Measurements from ENCODE around the gene ARHGAP36.

ARHGAP36 gene

DNA sequence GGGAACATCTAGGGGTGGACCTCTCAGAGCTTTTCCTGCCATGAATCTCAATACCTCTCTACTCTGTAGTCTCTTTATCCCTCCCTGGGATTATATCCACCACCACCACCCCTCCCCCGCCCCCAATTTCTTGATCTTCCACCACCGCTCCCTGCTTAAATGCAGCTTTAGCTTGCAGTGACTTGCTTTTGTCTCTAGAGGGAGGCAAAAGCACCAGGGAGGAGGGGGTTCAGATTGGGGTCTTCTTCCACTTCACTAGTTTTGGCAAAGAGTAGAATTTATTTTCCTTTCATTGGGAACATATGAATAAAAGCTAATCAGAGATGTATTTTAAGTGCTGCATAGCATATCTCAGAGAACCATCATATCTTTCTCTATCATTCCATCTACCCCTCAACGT, 5.5 kb downstream of the ARHGAP36 start:
- Mint-ChIP-seq H3K27ac (no peak overlapping the region), H3K4me3 (no peak overlapping the region), H3K9me3 (no peaks in the 10 kb centered on the region), H3K36me3 (no peaks in the 10 kb centered on the region), H3K4me1 (no peaks in the 10 kb centered on the region), H3K27me3 (peaks cover 11% of the 10 kb centered on the region)
- ATAC-seq, result no peak

DNA sequence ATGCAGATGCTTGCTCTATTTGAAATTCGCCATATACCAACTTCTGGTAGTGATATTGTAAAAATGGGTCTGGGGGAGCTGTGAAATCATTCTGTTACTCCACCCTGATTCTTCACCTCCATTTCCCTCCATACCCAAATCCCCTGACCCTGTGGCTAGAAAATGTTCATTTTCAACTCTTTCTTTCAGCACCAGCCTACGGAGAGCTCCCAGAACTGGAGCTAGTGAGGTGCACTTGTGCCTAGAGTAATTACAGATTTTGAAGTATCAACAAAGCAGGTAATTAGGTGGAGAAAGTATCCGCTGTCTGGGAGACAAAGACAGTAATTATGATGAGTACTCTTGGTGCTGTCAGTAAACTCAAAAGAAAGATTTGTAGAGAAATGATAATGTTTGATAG, 8.1 kb downstream of the ARHGAP36 start:
- Mint-ChIP-seq H3K4me1 (no peaks in the 10 kb centered on the region), H3K27ac (no peak overlapping the region), H3K9me3 (no peaks in the 10 kb centered on the region), H3K36me3 (no peaks in the 10 kb centered on the region), H3K27me3 (peaks cover 16% of the 10 kb centered on the region), H3K4me3 (no peak overlapping the region)
- no peak for ATAC-seq

DNA sequence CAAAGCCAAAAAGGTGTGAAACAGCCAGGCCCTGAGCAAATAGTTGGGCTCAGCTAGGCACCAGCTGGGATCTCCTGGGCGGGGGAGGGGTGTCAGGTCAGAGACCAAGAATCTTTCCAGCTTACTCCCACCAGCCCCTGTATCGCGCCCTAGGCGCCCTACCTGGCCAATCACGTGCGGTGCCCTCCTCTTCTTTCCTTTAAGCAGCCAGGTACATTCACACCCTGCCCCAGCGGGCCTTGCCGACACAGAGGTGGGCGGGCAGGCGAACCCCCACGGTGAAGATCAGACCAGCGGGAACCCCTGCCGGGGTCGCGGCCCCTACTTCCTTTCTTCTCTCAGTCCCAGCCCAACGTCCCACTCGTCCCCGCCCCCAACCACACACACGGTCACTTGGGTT, 9.1 kb downstream of the ARHGAP36 start:
- Mint-ChIP-seq H3K4me1 (no peaks in the 10 kb centered on the region), H3K36me3 (no peaks in the 10 kb centered on the region), H3K27me3 (peaks cover 25% of the 10 kb centered on the region), H3K4me3 (no peak overlapping the region), H3K27ac (no peak overlapping the region), H3K9me3 (no peaks in the 10 kb centered on the region)
- ATAC-seq, result no peak

DNA sequence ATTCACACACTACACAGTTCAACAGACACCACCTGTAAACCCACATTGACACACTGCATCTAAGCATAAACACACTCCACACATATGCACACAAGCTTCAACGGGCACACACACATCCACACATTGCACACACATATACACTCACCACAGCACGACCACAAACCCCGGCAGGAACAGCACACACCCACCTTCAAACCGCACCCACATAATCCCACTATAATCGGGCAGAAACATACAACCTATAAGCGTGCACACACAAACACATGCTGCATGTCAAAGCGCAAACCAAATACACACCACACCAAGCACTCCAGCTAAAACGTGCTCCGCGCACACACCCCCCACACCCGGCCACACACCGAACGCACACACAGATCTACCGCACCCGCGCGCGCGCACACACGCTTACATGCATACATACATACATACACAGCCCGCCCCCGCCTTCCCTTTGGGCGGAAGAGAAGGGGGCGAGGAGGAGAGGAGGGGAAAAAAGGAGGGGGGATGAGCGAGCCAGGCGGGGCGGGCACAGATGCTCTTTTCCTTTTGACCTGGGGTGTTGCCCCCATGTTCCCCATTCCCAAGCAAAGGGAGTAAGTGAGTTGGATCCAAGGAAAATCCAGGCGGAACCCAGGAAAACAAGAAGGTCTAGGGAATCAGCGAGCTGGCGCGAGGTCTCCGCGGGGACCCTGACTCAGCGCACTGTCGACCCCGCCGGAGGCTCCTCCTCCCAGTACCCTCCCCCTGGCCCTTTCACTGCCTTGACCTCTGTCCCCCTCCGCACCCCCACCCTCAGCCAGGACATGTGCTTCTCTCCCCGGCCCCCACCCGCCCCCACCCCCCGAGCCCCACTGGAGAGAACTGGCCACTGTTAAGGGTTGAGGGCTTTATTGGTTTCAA, 9.9 kb downstream of the ARHGAP36 start:
- H3K9me3 Mint-ChIP-seq, result no peaks in the 10 kb centered on the region
- H3K27ac Mint-ChIP-seq, result no peak overlapping the region
- ATAC-seq, result no peak
- H3K27me3 Mint-ChIP-seq, result peaks cover 34% of the 10 kb centered on the region
- no peaks in the 10 kb centered on the region for H3K4me1 Mint-ChIP-seq
- no peak overlapping the region for H3K4me3 Mint-ChIP-seq
- H3K36me3 Mint-ChIP-seq, result no peaks in the 10 kb centered on the region

DNA sequence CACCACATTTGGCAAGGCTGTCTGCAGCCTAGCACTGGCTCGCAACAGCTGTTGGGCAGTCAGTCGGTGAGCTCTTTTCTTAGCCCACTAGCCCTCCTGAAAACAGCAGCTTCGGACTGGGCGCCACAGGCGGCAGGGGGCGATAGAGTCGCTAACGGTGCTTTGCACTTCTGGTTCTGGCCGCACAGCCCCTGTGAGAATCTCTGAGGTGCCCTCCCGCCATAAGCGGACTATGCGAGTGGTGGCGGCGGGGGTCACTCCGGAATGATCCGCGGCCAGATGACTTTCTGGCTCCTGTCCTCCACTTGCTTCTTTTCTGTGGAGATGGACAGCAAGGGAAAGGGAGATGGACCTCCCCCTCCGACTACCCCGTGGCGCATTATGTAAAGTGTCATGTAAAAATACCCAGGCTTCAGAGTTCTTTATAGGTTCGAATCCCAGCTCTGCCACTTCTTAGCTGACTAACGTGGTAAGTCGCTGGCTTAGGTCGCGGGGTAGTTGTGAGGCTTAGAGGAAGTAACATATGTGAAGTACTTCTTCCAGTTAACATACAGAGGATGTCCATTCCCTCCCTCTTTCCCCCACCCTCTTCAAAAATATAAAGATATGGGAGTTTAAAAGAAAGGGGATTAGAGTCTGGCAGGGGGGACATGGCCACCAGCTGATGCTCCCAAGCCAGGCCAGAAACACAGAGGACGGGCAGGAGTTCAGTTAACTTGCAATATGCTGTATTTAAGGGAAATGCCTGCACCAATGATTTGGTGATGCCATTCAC, 11.0 kb downstream of the ARHGAP36 start:
- ATAC-seq, result no peak
- Mint-ChIP-seq H3K27ac (no peak overlapping the region), H3K4me1 (no peaks in the 10 kb centered on the region), H3K27me3 (peaks cover 41% of the 10 kb centered on the region), H3K36me3 (no peaks in the 10 kb centered on the region), H3K9me3 (no peaks in the 10 kb centered on the region), H3K4me3 (no peak overlapping the region)

DNA sequence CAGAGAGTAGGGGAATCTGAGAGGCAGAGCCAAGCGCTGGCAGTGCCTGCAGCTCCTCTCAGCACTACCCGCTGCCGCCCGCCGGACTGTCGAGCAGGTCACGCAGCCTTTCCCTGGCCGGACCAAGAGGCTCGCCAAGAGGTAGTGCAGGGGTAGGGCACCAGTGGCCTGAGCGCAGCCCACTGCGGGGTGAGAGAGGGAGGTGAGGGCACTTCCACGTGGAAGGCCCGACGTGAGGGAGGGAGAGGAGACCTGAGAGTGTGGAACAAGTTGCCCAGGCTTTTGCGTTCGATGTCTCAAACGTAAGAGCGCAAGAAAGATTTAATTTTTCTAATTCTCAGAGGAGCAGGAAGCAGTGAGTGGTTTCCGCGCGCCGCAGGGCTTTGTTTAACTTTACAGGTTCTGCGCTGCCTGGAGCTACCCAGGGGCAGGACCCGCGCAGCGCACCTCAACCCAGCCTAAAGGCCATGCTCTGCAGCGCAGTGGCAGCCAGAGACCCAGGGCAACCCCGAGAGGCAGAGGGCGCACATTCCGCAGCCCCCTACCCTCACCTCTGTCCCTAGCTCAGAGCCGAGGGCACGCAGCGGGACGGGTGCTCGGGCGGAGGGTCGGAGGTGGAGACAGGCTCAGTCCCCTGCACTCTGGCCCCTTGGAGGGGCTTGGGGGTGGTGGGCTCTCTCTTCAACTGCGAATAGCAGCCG, 14.9 kb downstream of the ARHGAP36 start:
- ATAC-seq, result no peak
- H3K27me3 Mint-ChIP-seq, result peaks cover 45% of the 10 kb centered on the region
- no peak overlapping the region for H3K27ac Mint-ChIP-seq
- no peaks in the 10 kb centered on the region for H3K36me3 Mint-ChIP-seq
- no peaks in the 10 kb centered on the region for H3K4me1 Mint-ChIP-seq
- H3K4me3 Mint-ChIP-seq, result no peak overlapping the region
- H3K9me3 Mint-ChIP-seq, result no peaks in the 10 kb centered on the region

DNA sequence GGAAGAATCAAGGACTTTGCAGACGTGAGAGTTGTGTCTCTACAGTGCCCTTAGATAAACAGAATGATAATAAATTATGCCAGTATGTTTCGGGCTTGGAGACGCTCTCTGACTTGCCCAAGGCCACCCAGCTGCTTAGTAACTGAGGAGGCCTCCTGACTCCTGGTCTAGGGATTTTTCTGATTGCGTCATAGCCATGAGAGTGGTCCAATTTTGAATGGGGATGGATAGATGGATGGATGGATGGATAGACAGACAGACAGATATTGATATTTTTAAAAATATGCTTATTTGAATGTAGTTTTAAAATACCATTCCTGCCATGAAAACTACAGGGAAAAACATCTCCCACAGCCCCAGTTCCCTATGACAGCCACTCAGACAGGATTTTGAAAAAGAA, 15.5 kb downstream of the ARHGAP36 start:
- H3K27ac Mint-ChIP-seq, result no peak overlapping the region
- no peak overlapping the region for H3K4me3 Mint-ChIP-seq
- ATAC-seq, result no peak
- H3K27me3 Mint-ChIP-seq, result peaks cover 47% of the 10 kb centered on the region
- H3K9me3 Mint-ChIP-seq, result no peaks in the 10 kb centered on the region
- H3K4me1 Mint-ChIP-seq, result no peaks in the 10 kb centered on the region
- H3K36me3 Mint-ChIP-seq, result no peaks in the 10 kb centered on the region

DNA sequence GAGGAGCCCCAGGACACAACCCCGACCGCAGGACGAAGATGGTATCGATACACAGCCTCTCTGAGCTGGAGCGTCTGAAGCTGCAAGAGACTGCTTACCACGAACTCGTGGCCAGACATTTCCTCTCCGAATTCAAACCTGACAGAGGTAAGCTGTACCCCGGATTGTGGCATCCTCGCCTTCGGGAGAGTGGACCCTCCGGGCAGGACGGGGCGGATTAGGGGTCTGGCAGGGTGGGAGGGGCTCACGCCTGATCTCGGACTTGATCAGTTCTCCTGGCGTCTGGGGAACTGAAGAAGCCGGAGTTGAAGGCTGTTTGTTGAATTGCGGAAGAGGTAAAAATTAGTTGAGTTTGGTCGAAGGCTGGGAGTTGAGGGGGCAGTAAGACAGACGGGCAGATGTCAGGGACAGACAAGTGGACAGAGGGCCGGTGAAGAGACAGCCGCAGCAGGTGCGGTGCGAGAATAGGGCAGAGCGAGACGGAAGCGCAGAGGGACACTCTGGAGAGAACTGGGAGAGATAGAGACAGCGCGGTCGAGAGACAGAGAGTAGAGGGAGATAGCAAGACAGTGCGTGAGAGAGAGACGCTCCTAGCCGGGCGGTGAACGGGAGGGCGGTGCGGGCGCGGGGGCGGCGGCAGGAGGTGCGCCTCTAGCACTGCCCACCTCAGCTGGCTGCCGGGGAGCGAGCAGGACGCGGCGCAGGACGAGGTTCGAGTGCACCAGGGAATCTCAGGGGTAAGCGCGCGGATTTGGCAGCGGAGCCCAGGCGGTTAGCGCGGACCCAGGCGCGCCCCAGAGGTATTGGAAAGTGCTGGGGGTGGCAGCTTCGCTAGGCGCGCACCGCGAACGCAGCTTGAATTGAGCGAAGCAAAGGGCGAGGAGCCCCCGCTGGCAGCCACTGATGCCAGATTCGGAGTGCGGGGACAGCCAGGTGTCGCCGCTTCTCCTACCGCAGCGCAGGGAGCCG, 23.9 kb downstream of the ARHGAP36 start:
- H3K9me3 Mint-ChIP-seq, result peaks cover 3% of the 10 kb centered on the region
- H3K36me3 Mint-ChIP-seq, result no peaks in the 10 kb centered on the region
- peaks cover 50% of the 10 kb centered on the region for H3K27me3 Mint-ChIP-seq
- no peaks in the 10 kb centered on the region for H3K4me1 Mint-ChIP-seq
- H3K27ac Mint-ChIP-seq, result no peak overlapping the region
- H3K4me3 Mint-ChIP-seq, result no peak overlapping the region
- no peak for ATAC-seq

DNA sequence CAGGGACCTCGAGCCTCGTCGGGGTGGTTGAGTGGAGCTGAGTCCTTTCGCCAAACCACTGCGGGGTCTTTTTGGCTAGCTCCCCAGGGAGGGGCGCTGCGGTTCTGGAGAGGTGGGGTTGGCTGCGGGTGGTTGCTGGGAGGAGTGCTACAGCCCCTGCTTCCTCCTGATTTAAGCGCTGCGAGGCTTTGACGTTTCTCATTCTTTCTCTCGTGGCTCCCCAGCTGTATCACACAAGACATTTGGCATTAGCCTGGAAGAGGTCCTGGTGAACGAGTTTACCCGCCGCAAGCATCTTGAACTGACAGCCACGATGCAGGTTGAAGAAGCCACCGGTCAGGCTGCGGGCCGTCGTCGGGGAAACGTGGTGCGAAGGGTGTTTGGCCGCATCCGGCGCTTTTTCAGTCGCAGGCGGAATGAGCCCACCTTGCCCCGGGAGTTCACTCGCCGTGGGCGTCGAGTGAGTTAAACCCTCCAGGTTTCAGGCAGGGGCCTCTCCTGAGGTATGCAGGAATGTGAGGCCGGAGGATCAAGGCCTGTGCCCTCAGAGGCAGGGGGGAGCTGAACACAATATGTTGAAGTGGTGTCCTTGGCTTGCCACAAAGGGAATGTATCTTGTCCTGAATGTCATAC, 25.5 kb downstream of the ARHGAP36 start:
- no peak overlapping the region for H3K27ac Mint-ChIP-seq
- H3K27me3 Mint-ChIP-seq, result peaks cover 48% of the 10 kb centered on the region
- H3K36me3 Mint-ChIP-seq, result no peaks in the 10 kb centered on the region
- H3K9me3 Mint-ChIP-seq, result peaks cover 3% of the 10 kb centered on the region
- no peaks in the 10 kb centered on the region for H3K4me1 Mint-ChIP-seq
- no peak overlapping the region for H3K4me3 Mint-ChIP-seq
- ATAC-seq, result no peak

DNA sequence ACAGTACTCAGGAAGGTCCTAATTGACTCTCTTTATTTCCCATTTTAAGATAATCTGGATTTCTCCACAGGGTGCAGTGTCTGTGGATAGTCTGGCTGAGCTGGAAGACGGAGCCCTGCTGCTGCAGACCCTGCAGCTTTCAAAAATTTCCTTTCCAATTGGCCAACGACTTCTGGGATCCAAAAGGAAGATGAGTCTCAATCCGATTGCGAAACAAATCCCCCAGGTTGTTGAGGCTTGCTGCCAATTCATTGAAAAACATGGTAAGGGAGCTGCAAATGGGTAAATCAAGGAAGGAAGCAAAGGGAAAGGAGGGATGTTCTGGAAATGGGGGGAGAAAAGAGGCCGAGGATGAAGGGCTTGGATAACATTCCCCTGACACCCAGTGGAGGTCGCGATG, 26.0 kb downstream of the ARHGAP36 start:
- Mint-ChIP-seq H3K9me3 (peaks cover 3% of the 10 kb centered on the region), H3K4me3 (no peak overlapping the region), H3K27ac (no peak overlapping the region), H3K27me3 (peaks cover 43% of the 10 kb centered on the region), H3K36me3 (no peaks in the 10 kb centered on the region), H3K4me1 (no peaks in the 10 kb centered on the region)
- ATAC-seq, result no peak

DNA sequence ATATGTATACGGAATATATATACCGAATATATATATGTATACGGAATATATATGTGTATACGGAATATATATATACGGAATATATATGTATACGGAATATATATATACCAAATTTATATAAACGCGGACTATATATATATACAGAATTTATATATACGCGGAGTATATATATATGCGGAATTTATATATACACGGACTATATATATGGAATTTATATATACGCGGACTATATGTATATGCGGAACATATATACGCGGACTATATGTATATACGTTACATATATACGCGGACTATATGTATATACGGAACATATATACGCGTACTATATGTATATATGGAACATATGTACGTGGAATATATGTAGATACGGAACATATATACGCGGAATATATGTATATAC, 78.6 kb downstream of the ARHGAP36 start:
- Mint-ChIP-seq H3K27ac (no peak overlapping the region), H3K27me3 (no peaks in the 10 kb centered on the region), H3K9me3 (no peaks in the 10 kb centered on the region), H3K4me1 (no peaks in the 10 kb centered on the region), H3K4me3 (no peak overlapping the region), H3K36me3 (no peaks in the 10 kb centered on the region)
- ATAC-seq, result no peak

DNA sequence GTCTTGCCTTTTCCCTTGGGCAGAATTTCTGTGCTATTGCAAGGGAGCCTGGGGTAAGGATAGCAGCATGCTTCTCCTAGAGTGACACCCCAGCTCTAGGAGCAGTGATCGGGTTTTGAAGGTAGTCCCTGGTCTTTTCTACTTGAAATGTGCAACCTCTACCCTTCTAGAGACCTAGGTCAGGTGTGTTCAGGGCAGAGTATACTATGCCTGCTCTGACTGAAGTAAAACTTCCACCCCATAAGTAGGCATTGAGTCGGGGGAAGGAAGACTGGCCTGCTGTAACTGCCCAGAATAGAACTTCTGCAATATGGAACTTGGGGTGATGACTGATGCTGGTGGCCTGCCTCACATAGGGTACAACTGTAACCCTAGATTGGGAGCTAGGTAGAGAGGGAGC, 80.9 kb downstream of the ARHGAP36 start:
- Mint-ChIP-seq H3K27ac (no peak overlapping the region), H3K4me3 (no peak overlapping the region), H3K9me3 (no peaks in the 10 kb centered on the region), H3K4me1 (no peaks in the 10 kb centered on the region), H3K36me3 (no peaks in the 10 kb centered on the region), H3K27me3 (no peaks in the 10 kb centered on the region)
- ATAC-seq, result no peak
